T follicular helper cell (primary cell): Measurements from ENCODE around the gene ATP6V1C2.
"Not testable (repeated sequence)": the region's sequence is repeated elsewhere in the genome, so short reads cannot be mapped to it uniquely, and the experiment has no call there.

ENCODE experiments used
- DNase-seq: peaks from one replicate; pipeline ENCODE4 v3.0.0-alpha.2; 2020; ENCODE audit warnings: low read depth

The ATP6V1C2 gene

GRCh38 chr2:10768063-10768507 is 46.7 kb downstream of the ATP6V1C2 start:
- no peak for DNase-seq

DNA sequence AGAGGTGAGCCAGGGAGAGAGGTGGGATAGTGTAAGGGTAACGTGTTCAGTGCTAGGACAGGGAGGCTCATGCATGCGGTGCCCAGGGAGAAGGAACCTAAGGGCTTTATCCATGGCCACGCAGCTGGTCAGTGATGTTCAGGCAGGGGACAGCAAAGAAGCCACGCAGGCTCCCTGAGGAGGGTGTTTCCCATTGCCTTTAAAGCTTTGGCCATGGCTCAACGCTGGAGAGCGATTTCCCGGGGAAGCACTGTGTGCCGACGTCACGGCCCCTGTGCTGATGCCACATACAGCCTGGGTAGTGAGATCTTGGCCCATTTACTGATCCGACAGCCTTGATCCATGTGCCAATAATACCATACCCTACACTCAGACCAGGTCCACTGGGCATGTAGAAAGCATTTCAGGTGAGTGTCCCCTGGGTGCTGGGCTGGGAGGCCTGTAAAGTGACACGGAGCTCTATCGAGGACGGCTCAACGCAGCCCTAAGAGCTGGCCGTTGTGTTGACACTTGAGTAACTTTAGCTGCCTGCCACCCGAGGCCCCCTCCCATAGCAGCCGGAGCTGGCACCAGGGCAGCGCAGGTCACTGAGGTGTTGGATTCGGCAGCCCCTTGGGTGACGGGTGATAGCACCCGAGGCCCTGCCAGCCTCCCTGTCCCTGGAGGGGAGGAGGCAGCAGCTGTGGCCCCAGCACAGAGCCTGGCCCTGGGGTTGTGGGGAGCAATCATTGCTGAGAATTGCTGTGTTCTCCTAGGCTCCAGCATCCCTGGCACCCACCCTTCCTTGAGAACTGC is 49.7 kb downstream of the ATP6V1C2 start:
- DNase-seq: no peak

DNA sequence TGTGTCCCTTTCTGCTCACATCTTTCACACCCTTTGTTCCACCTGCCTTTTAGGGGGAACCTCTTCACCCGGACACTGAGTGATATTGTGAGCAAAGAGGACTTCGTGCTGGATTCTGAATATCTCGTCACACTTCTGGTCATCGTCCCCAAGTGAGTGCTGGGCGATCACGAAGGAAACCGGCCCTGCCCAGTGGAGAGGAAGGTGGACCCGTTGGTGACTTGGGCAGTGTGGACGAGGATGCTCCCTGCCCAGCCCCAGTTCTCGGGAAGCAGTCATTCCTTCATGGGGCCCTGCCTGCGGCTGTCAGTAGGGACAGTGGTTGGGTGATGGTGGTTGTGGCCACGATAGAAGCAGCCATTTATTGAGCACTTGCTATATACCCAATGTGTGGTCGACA is 50.4 kb downstream of the ATP6V1C2 start:
- DNase-seq: no peak

- no peak for DNase-seq
Observed at GRCh38 chr2:10772201-10772867, 50.9 kb downstream of the ATP6V1C2 start.

GRCh38 chr2:10772868-10773215 is 51.4 kb downstream of the ATP6V1C2 start:
- DNase-seq: no peak

- no peak for DNase-seq
Observed at GRCh38 chr2:10773821-10774341, 52.5 kb downstream of the ATP6V1C2 start.

GRCh38 chr2:10774394-10774793 is 53.0 kb downstream of the ATP6V1C2 start:
- no peak for DNase-seq

GRCh38 chr2:10775021-10775780 is 53.8 kb downstream of the ATP6V1C2 start:
- no peak for DNase-seq

GRCh38 chr2:10775831-10776230 is 54.4 kb downstream of the ATP6V1C2 start:
- DNase-seq: no peak

GRCh38 chr2:10776231-10776977 is 55.0 kb downstream of the ATP6V1C2 start:
- no peak for DNase-seq

GRCh38 chr2:10777111-10777841 is 55.8 kb downstream of the ATP6V1C2 start:
- no peak for DNase-seq

GRCh38 chr2:10777842-10778723 is 56.7 kb downstream of the ATP6V1C2 start:
- DNase-seq: no peak

DNA sequence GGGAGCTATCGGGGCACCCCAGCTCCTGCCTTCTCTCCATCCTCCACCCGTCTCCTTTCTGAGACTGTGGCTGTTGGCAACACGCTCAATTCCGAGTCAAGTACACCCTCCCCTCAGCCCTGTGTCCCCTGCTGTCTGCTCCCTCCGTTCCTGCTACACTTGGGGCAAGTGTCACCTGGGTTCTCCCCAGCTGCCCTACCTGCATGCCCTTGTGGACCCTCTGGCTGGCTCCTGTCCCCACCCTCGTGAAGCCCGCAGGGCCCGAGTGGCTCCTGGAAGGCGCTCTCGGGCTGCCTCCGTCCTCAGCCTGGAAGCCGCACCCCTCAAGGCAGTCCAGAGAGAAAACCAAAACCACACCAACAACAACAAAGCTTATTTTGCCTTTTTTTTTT is 57.3 kb downstream of the ATP6V1C2 start:
- DNase-seq: no peak

DNA sequence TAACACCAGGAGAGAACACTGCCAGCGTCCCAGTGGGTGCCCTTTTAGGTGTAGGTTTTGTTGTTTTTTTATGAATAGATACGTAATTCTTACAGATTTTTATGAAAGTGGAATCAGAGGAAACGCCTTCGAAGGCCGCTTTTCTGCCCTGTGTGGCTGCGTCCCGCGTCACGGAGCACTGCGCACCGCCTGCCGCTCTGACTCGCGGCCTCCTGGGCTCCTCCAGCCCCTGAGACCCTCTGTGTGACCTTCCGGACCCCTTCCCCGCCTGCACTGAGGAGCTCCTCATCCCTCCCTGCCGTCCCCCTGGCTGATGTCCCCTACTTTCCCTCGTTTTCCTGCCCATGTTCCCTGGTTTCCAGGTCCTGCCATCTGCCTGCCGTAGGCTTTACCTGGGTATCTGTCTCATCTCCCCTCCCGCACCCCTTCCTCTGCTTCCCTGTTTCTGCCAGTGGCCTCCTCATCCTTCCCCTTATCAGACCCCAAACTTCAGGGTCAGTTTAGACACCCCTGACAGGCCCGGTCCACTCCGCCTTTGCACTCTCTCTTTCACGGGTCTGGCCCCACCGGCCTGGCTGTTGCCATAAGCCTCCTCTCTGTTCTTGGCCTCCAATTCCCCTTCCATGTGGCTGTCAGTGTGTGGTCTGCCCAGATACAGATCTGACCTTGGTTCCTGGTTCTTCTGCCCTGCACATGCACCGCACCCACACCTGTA is 58.5 kb downstream of the ATP6V1C2 start:
- no peak for DNase-seq

DNA sequence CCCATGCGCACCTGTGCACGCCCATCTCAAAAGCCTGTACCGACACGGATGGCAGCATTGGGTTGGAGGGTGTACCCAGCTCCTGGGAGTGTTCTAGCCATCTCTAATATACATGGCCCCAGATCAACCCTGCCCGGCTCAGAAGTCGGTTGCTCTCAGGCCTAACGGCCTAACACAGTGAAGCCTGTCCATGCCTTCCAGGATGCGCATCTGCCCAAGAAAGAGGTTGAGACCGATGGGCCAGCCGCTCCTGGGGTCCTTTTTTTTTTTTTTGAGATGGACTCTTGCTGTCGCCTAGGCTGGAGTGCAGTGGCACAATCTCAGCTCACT is 59.0 kb downstream of the ATP6V1C2 start:
- DNase-seq: no peak

GRCh38 chr2:10780821-10781220 is 59.4 kb downstream of the ATP6V1C2 start:
- DNase-seq: not testable (repeated sequence)

GRCh38 chr2:10781746-10782145 is 60.3 kb downstream of the ATP6V1C2 start:
- DNase-seq: no peak

- no peak for DNase-seq
Observed at GRCh38 chr2:10783421-10783820, 62.0 kb downstream of the ATP6V1C2 start.

DNA sequence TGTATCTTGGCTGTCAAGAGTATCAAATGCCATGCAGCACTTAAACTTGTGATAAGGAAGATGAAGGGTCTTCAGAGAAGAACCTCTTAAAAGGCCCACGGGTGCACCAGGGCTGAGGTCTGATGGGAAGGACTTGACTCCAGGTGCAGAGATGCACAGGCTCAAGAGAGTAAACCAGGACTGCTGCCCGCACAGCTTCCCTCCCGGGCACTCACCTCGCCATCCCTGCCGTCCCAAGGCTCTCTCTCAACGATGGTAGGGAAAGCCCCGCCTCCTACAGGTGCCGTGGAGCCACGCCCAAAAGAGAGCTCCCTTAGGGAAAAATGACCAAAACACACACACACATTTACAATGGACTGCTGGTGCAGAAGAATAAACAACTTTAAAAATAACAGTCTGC is 63.3 kb downstream of the ATP6V1C2 start:
- no peak for DNase-seq

DNA sequence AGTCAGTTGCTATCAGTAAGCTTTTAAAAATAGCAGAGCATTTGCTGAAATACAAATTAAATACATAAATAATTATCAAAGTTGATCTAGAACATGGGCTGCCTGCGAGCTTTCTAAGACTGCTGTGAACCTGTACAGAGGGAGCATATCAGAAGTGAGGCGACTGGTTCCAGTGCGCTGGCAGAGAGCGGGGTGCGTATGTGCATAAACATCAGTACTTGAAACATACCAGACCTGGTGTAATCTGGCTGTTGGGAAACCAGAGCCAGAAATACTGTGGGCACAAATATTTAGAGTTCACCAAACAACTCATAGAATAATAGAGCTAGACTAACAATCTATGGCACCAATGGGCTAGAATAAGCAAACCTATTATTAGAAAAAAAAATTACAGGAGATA is 63.8 kb downstream of the ATP6V1C2 start:
- no peak for DNase-seq
